ENCODE results near the gene MEI1. TPM values are rescaled to one million over a fixed set of nuclear protein-coding genes. Genes with fewer than 3 reads are reported as not detected.

The MEI1 gene
- total and polyA plus RNA-seq, 7 donors = 0.01 to 0.47 (median 0.23) TPM; not detected in 2

DNA sequence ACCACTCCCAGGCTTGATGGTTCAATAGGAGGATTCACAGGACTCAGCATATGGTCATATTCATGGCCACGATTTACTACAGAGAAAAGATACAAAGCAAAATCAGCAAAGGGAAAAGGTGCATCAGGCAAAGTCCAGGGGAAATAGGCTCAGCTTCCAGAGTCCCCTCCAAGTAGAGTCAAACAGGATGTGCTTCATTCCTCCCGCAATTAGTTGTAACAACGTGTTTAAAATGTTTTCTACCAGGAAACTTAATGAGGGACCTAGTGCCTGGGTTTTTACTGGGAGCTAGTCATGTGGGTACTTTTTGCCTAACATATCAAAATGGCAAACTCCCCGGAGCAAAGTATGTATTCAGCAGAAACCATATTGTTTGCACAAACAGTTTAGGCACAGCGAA lies 118.7 kb downstream of the MEI1 start:
- H3K27ac ChIP-seq = no peak overlapping the region
- 85 to 90% (median 88%) methylated on average over 5 of the region's 5 CpGs for WGBS, 3 donors
- H3K9me3 ChIP-seq = no peaks in the 10 kb centered on the region
- no peaks in the 10 kb centered on the region for H3K27me3 ChIP-seq (ENCODE audit: insufficient read depth in 3 of 3, low read length in 2 of 3)
- peaks cover 19% of the 10 kb centered on the region for H3K4me1 ChIP-seq
- TF ChIP-seq, protein P1, sequence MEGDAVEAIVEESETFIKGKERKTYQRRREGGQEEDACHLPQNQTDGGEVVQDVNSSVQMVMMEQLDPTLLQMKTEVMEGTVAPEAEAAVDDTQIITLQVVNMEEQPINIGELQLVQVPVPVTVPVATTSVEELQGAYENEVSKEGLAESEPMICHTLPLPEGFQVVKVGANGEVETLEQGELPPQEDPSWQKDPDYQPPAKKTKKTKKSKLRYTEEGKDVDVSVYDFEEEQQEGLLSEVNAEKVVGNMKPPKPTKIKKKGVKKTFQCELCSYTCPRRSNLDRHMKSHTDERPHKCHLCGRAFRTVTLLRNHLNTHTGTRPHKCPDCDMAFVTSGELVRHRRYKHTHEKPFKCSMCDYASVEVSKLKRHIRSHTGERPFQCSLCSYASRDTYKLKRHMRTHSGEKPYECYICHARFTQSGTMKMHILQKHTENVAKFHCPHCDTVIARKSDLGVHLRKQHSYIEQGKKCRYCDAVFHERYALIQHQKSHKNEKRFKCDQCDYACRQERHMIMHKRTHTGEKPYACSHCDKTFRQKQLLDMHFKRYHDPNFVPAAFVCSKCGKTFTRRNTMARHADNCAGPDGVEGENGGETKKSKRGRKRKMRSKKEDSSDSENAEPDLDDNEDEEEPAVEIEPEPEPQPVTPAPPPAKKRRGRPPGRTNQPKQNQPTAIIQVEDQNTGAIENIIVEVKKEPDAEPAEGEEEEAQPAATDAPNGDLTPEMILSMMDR (IDR thresholded peaks at IDR 0.05) = no peak
- peaks cover 0 to 14% of the 10 kb centered on the region in 2 donors for H3K36me3 ChIP-seq (ENCODE audit: insufficient read depth in 1 of 2, low read depth in 1 of 2)
- no peak for DNase-seq
- ATAC-seq = no peak
- intact Hi-C loops (cut with DNase I) = loop anchor here (10.0 kb wide), 2 partner anchors 247 to 257 kb away; partner anchors contain the start of genes NAGA (in 1 of the 2), PHETA2 (in 1 of the 2) and SMDT1 (in 1 of the 2)
- H3K4me3 ChIP-seq = no peak overlapping the region

DNA sequence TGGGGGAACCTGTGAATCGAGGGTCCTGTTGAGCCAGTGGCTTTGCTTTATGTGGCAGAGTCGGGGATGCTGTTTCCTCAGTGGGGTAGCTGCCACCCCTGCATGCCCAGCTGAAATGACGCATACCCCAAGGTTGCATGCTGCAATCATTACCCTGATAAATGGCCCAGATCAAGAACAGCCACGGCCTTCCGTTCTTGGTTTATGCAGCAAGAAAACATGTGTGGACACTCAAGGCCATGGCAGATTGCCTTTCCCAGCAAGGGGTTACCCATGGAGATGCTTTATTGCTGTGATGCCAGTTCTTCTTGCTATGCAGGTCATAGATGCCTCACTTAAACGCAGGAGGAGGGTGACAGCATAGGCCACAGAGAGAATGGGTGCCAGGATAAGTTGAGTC lies 119.3 kb downstream of the MEI1 start:
- Histone ChIP-seq H3K27ac (no peak overlapping the region), H3K27me3 (ENCODE audit: insufficient read depth in 3 of 3, low read length in 2 of 3) (no peaks in the 10 kb centered on the region), H3K4me3 (no peak overlapping the region), H3K36me3 (ENCODE audit: insufficient read depth in 1 of 2, low read depth in 1 of 2) (peaks cover 0 to 9% of the 10 kb centered on the region in 2 donors), H3K4me1 (peaks cover 19% of the 10 kb centered on the region), H3K9me3 (no peaks in the 10 kb centered on the region)
- 90 to 93% (median 91%) methylated on average over 6 of the region's 6 CpGs for WGBS, 3 donors
- TF ChIP-seq, protein P1 (IDR thresholded peaks at IDR 0.05) = no peak
- ATAC-seq (no peak), DNase-seq (no peak)
- intact Hi-C loops (cut with DNase I) = loop anchor here (10.0 kb wide), 2 partner anchors 246 to 256 kb away; partner anchors contain the start of genes NAGA (in 1 of the 2), PHETA2 (in 1 of the 2) and SMDT1 (in 1 of the 2)

DNA sequence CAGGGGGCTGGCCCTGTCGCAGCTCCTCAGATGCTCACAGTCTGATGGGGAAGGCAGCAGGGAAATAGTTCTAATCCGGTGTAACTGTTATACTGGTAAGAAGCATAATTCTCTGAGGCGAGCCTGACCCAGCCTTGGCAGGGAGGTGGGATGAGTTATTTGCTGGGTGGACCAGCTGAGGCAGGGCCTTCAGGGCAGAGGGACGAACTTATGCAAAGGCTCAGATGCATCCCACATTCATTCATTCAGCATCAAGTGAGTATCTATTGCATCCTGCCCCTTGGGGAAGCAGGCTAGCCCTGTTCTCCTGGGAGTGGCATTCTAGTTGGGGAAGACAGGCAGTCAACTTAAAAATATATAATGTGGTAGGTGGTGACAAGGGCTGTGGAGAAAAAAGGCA lies 120.0 kb downstream of the MEI1 start:
- Histone ChIP-seq H3K36me3 (ENCODE audit: insufficient read depth in 1 of 2, low read depth in 1 of 2) (peaks cover 0 to 7% of the 10 kb centered on the region in 2 donors), H3K27me3 (ENCODE audit: insufficient read depth in 3 of 3, low read length in 2 of 3) (no peaks in the 10 kb centered on the region), H3K4me1 (peaks cover 19% of the 10 kb centered on the region), H3K27ac (no peak overlapping the region), H3K4me3 (no peak overlapping the region), H3K9me3 (no peaks in the 10 kb centered on the region)
- no peak for DNase-seq
- TF ChIP-seq, protein P1 (IDR thresholded peaks at IDR 0.05) = no peak
- intact Hi-C loops (cut with DNase I) = loop anchor here (10.0 kb wide), 2 partner anchors 246 to 256 kb away; partner anchors contain the start of genes NAGA (in 1 of the 2), PHETA2 (in 1 of the 2) and SMDT1 (in 1 of the 2)
- no peak for ATAC-seq
- 86 to 93% (median 92%) methylated on average over 4 of the region's 4 CpGs for WGBS, 3 donors

DNA sequence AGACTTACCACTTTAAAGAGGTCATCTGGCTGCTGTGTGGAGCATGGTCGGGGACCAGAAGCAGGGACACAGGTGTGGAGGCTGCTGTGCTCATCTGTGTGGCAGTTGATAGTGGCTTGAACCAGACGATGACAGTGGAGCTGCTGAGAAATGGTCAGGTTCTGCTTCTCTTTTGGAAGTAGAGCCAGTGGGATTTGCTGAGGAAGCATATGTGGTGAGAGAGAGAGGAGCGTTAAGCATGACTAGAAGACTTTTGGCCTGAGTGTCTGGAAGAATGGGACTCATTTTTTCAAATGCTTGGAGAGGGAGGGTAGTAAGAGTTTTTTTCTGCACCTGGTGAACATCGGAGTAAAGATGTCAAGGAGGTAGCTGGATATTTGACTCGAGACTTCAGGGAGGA lies 121.1 kb downstream of the MEI1 start:
- DNase-seq (no peak), ATAC-seq (no peak)
- Histone ChIP-seq H3K36me3 (ENCODE audit: insufficient read depth in 1 of 2, low read depth in 1 of 2) (peaks cover 0 to 7% of the 10 kb centered on the region in 2 donors), H3K9me3 (no peaks in the 10 kb centered on the region), H3K4me1 (peaks cover 19% of the 10 kb centered on the region), H3K27me3 (ENCODE audit: insufficient read depth in 3 of 3, low read length in 2 of 3) (no peaks in the 10 kb centered on the region), H3K4me3 (no peak overlapping the region), H3K27ac (no peak overlapping the region)
- intact Hi-C loops (cut with DNase I) = loop anchor here in 1 of 2 donors (5.0 kb wide), 1 partner anchor 37 kb away; no protein-coding TSS in a partner anchor
- 81 to 90% (median 86%) methylated on average over 5 of the region's 5 CpGs for WGBS, 3 donors
- TF ChIP-seq, protein P1 (IDR thresholded peaks at IDR 0.05) = no peak
